ENCODE data around the gene TUT4. TPM values are rescaled to one million over a fixed set of nuclear protein-coding genes. Genes with fewer than 3 reads are reported as not detected.

TUT4 gene
- total and polyA plus RNA-seq, 2 experiments from 2014 or later, result 37.9 to 58.0 TPM

DNA sequence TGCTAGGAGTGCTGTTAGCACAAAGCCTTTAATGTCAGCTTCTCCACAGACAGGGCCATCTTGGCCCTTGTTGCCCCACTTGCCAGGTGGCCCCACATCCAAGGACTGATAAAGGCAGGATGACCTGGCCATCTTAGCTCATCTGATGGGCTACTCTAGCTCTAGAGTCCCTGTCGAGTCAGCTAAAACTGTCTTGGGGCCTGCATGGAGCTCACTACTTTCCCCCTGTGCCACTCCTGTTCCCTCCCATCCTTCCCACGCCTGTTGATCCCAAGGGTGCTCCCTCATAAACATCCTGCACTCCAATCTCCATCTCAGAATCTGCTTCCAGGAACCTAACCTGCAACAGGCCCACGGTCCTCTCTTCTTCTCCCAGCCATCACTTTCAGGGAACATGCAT, 48.6 kb upstream of the TUT4 start:
- Histone ChIP-seq H2AFZ (peak overlapping the region; percentile 95), H3K27me3 (no peaks in the 10 kb centered on the region), H3K27ac (no peak overlapping the region), H3K4me3 (no peak overlapping the region), H3K9me3 (ENCODE audit: low read depth) (no peaks in the 10 kb centered on the region), H4K20me1 (ENCODE audit: insufficient read depth, poor library complexity, severe bottlenecking) (no peaks in the 10 kb centered on the region), H3K9me2 (replicated peaks; ENCODE audit: insufficient read depth) (no peaks in the 10 kb centered on the region), H3K4me2 (peak overlapping the region; percentile 98), H3K4me1 (ENCODE audit: insufficient read depth) (peaks cover 25% of the 10 kb centered on the region), H3K79me2 (peaks cover 11% of the 10 kb centered on the region), H3K36me3 (replicated peaks; ENCODE audit: insufficient read depth, low read depth) (no peaks in the 10 kb centered on the region)
- no peak for DNase-seq (ENCODE audit: low spot score)
- TF ChIP-seq CTCF (IDR thresholded peaks at IDR 0.05; ENCODE audit: poor library complexity) (no peak), EZH2phosphoT487 (IDR thresholded peaks at IDR 0.05; ENCODE audit: low read depth, severe bottlenecking, unreplicated experiment) (no peak), EZH2 (IDR thresholded peaks at IDR 0.05; ENCODE audit: borderline replicate concordance) (no peak)
- WGBS (ENCODE audit: low lambda C conversion rate, missing lambda C conversion rate), result 93% methylated on average over 3 of the region's 3 CpGs

GRCh38 chr1:52600533-52601179, 47.8 kb upstream of the TUT4 start:
- Histone ChIP-seq H3K79me2 (peaks cover 11% of the 10 kb centered on the region), H3K9me2 (replicated peaks; ENCODE audit: insufficient read depth) (no peaks in the 10 kb centered on the region), H3K4me1 (ENCODE audit: insufficient read depth) (peaks cover 25% of the 10 kb centered on the region), H3K9me3 (ENCODE audit: low read depth) (no peaks in the 10 kb centered on the region), H3K27ac (no peak overlapping the region), H4K20me1 (ENCODE audit: insufficient read depth, poor library complexity, severe bottlenecking) (no peaks in the 10 kb centered on the region), H2AFZ (no peak overlapping the region), H3K4me3 (no peak overlapping the region), H3K36me3 (replicated peaks; ENCODE audit: insufficient read depth, low read depth) (no peaks in the 10 kb centered on the region), H3K4me2 (no peak overlapping the region), H3K27me3 (no peaks in the 10 kb centered on the region)
- WGBS (ENCODE audit: low lambda C conversion rate, missing lambda C conversion rate), result 98% methylated on average over 8 of the region's 8 CpGs
- TF ChIP-seq CTCF (IDR thresholded peaks at IDR 0.05; ENCODE audit: poor library complexity) (no peak), EZH2 (IDR thresholded peaks at IDR 0.05; ENCODE audit: borderline replicate concordance) (no peak), EZH2phosphoT487 (IDR thresholded peaks at IDR 0.05; ENCODE audit: low read depth, severe bottlenecking, unreplicated experiment) (no peak)
- DNase-seq (ENCODE audit: low spot score), result no peak

DNA sequence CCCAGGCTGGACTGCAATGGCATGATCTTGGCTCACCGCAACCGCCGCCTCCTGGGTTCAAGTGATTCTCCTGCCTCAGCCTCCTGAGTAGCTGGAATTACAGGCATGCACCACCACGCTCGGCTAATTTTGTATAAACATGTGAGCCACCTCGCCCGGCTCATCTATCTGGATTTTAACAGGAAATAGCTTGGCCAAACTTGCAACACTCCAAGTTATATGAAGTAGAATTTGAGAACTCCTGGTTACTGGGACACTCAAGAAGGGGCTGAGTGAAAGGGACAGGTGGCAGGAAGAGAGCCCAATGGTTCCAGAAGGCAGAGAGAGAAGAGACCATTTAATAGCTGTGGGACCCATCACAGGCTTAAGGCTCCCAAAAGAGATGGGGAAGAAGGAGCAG, 46.3 kb upstream of the TUT4 start:
- Histone ChIP-seq H3K27me3 (no peaks in the 10 kb centered on the region), H4K20me1 (ENCODE audit: insufficient read depth, poor library complexity, severe bottlenecking) (no peaks in the 10 kb centered on the region), H3K4me2 (no peak overlapping the region), H3K9me2 (replicated peaks; ENCODE audit: insufficient read depth) (no peaks in the 10 kb centered on the region), H3K9me3 (ENCODE audit: low read depth) (no peaks in the 10 kb centered on the region), H3K27ac (no peak overlapping the region), H3K79me2 (peaks cover 11% of the 10 kb centered on the region), H3K36me3 (replicated peaks; ENCODE audit: insufficient read depth, low read depth) (no peaks in the 10 kb centered on the region), H3K4me1 (ENCODE audit: insufficient read depth) (peaks cover 23% of the 10 kb centered on the region), H2AFZ (no peak overlapping the region), H3K4me3 (no peak overlapping the region)
- WGBS (ENCODE audit: low lambda C conversion rate, missing lambda C conversion rate), result 97% methylated on average over 7 of the region's 7 CpGs
- TF ChIP-seq EZH2 (IDR thresholded peaks at IDR 0.05; ENCODE audit: borderline replicate concordance), result no peak
- no peak for TF ChIP-seq CTCF (IDR thresholded peaks at IDR 0.05; ENCODE audit: poor library complexity)
- TF ChIP-seq EZH2phosphoT487 (IDR thresholded peaks at IDR 0.05; ENCODE audit: low read depth, severe bottlenecking, unreplicated experiment), result no peak
- DNase-seq (ENCODE audit: low spot score), result no peak
